CD1c-positive myeloid dendritic cell (primary cell): ENCODE results near the gene ZNF560.
"Not testable (repeated sequence)": the region's sequence is repeated elsewhere in the genome, so short reads cannot be mapped to it uniquely, and the experiment has no call there.

ENCODE experiments used
- DNase-seq: peaks from one replicate; pipeline ENCODE4 v3.0.0-alpha.2; 2016; ENCODE audit errors: extremely low spot score

Gene ZNF560

GRCh38 chr19:9498183-9498902, at the start of gene ZNF560:
TSS of gene ZNF560 (minus strand) at chr19:9498616. CDS start at chr19:9475313, 23,303 bp downstream.
- peak; percentile 20 for DNase-seq

GRCh38 chr19:9547870-9548269, 49.5 kb upstream of the ZNF560 start:
- no peak for DNase-seq

DNA sequence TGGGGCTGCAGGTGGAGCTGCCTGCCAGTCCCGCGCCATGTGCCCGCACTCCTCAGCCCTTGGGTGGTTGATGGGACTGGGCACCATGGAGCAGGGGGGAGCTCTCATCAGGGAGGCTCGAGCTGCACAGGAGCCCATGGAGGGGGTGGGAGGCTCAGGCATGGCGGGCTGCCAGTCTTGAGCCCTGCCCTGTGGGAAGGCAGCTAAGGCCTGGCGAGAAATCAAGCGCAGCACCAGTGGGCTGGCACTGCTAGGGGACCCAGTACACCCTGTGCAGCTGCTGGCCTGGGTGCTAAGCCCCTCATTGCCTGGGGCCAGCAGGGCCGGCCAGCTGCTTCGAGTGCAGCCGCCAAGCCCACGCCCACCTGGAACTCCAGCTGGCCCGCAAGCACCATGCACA, 42.9 kb upstream of the ZNF560 start:
- not testable (repeated sequence) for DNase-seq

DNA sequence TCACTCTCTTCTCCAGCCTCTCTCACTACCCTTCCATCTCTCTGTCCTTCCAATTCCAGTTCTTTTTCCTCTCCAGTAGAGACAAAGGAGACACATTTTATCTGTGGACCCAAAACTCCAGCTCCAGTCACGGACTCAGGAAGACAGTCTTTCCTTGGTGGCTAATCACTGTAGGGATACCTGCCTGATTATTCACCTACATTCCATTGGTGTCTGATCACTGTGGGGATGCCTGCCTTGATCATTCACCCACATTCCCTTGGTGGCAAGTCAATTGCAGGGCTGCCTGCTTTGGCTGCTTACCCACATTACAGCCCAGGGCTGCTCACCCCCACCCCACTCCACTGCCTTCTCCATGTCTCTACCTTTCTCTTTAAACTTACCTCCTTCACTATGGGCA, 41.5 kb upstream of the ZNF560 start:
- DNase-seq, result not testable (repeated sequence)

DNA sequence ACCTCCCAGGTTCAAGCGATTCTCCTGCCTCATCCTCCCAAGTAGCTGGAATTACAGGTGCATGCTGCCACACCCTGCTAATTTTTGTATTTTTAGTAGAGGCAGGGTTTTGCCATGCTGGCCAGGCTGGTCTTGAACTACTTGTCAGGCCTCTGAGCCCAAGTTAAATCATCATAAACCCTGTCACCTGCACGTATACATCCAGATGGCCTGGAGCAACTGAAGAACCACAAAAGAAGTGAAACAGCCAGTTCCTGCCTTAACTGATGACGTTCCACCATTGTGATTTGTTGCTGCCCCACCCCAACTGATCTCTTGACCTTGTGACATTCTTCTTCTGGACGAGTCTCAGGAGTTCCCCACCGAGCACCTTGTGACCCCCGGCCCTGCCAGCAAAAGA, 40.8 kb upstream of the ZNF560 start:
- not testable (repeated sequence) for DNase-seq

DNA sequence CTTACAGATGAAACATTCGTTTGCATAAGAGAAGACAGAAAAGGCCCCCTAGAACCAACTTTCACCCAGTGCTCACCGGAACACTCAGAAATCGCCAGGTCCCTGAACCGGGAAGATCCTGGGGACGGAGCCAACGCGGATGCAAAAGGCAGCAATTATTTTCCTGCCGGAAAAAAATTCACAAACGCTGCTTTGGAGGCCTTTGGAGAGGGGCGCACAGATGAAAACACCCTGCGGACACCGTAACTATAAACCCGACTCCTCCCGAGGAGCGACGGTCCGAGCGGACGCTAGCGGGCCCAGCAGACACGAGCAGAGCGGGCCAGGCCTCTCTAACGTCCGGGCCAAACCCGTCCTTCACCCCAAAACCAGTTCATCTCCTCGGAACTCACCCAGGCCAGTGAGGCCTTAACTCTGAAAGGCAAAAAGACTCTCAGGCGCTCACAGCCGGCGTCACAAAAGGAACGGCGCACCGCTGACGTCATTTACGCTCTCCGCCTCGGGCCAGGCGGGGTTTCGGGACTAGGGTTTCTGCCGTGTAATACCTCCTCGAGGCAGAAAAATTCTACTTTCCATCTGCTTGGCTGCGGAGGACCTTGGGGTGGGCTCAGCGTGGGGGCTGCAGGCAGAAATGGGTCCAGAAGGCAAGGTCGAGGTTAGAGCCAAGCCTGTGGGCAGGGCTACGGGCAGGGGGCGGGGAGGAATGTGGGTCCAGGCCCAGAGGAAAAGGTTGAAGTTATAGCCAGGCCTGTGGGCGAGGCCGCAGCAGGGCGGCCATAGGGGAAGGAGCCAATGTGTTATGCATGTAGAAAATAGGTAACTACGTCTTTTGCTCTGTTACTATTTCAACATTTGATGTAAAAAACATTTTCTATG, 40.0 kb upstream of the ZNF560 start, which contains the start of gene ZNF426:
Gene ZNF426, minus strand, starts transcription at position 463 of the 876 bp plus-strand sequence. CDS start 2,413 bp downstream, outside the sequence.
- peak; percentile 92 for DNase-seq

DNA sequence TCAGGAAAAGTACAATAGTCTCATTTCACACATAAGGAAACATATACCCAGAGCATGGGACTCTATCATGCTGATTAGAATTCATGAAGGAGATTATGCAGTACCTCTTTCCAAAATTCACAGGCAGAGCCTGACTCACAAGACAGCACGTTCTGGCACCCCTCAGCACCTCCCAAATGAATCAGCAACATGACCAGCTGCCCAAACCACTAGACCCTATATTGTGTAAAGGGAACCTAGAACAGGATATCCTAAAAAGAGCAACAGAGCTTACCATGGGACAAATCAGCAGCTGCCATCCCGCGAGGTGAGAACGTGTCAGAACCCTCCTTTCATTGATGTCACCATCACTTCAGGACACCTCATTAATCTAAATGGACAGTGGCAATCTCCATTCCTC, 37.5 kb upstream of the ZNF560 start:
- no peak for DNase-seq

DNA sequence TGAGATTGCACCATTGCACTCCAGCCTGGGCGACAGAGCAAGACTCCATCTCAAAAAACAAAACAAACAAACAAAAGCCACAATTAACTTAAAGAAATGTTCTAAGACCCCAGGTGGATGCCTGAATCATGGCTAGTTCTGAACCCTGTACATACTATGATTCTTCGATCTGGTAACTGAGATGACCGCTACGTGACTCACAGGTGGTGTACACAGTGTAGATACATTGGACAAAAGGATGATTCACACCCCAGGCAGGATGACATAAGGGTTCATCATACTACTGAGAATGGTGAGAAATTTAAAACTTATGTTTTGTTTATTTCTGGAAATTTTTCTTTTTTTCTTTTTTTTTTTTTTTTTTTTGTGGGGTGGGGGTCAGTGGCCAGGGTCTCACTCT, 33.5 kb upstream of the ZNF560 start:
- DNase-seq, result no peak

- DNase-seq, result no peak
These were observed 30.4 kb upstream of the ZNF560 start for GRCh38 chr19:9528757-9529336.

GRCh38 chr19:9523885-9524474, 25.6 kb upstream of the ZNF560 start:
- no peak for DNase-seq

DNA sequence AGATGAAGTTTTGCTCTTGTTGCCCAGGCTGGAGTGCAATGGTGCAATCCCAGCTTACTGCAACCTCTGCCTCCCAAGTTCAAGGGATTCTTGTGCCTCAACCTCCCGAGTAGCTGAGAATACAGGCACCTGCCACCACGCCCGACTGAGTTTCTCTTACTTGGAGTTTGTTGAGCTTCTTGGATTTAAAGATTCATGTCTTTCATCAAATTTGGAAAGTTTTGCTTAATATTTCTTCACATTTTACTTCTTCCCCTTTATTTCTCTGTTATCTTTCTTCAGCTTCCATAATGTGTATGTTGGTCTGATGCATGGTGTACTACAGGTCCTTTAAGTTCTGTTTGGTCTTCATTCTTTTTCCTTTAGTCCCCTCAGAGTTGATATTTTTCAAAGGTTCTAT, 8.9 kb upstream of the ZNF560 start:
- DNase-seq, result no peak

- no peak for DNase-seq
These were observed 2.4 kb upstream of the ZNF560 start for GRCh38 chr19:9500796-9501195.

DNA sequence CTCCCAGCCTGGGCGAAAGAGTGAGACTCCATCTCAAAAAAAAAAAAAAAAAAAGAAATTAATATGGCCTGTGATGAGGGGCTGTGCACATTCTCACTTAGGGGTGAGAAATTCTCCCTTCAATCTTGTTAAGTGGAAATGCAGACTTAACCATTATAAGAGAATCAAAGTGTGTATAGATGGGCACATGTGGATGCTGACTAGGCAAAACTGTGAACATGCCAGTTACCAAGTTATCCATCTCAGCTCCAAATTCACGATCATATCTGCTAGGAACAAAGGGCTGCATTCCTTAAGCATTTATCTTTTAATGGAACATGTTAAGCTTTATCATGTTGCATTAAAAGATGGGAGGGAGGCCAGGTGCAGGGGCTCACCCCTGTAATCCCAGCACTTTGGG, 4.3 kb downstream of the ZNF560 start:
- no peak for DNase-seq

GRCh38 chr19:9487016-9487415, 11.4 kb downstream of the ZNF560 start:
- no peak for DNase-seq

DNA sequence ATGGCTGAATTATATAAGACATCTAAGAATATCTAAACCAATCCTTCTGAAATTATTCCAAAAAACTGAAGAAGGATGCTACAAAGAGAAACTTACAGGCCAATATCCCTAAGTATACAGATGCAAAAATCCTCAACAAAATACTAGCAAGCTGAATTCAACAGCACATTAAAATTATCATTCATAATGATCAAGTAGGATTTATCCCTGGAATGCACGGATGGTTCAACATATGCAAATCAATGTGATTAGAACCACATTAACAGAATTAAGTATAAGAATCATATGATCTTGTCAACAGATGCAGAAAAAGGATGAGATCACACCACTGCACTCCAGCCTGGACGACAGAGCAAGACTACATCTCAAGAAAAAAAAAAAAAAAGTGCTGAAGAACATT, 13.3 kb downstream of the ZNF560 start:
- no peak for DNase-seq

GRCh38 chr19:9474975-9475374, 23.4 kb downstream of the ZNF560 start:
- no peak for DNase-seq

DNA sequence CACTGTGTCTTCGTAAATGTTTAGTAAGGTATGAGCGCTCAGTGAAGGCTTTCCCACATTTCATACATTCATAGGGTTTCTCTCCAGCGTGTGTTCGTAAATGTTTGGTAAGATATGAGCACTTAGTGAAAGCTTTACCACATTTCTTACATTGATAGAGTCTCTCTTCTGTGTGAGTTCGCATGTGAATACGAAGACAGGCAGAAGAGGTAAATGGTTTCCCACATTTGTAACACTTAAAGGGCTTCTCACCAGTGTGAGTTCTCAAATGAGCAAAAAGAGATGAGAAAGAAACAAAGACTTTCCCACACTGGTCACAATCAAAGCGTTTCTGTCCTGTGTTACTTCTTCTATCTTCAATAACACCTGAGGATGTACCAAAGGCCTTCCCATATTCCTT, 31.3 kb downstream of the ZNF560 start:
- DNase-seq, result no peak

- no peak for DNase-seq
These were observed 36.5 kb downstream of the ZNF560 start for GRCh38 chr19:9461938-9462337.

DNA sequence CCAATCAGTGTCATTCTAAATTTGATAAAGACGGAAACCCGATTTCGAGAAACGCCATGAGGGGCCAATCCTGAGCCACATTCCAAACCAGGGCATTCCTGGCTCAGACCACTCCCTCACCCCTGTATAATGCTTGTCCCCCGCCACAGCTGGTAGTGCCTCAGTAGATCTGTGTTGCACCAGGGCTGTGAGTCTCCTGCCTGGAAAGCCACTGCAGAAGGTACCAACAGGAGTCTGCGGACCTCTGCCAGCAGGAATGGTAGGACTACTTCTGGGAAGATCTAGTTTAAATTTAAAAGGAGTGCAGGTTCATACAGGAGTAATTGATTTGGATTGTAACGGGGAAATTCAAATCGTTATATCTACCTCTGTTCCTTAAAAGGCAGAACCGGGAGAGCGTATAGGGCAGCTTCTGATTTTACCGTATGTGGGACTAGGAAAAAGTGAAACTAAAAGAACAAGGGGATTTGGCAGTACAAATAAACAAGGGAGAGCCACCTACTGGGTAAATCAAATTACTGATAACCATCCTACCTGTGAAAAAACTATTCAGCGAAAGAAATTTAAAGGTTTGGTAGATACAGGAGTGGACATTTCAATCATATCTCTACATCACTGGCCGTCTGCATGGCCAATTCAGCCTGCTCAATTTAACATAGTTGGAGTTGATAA, 42.3 kb downstream of the ZNF560 start:
- DNase-seq, result no peak

DNA sequence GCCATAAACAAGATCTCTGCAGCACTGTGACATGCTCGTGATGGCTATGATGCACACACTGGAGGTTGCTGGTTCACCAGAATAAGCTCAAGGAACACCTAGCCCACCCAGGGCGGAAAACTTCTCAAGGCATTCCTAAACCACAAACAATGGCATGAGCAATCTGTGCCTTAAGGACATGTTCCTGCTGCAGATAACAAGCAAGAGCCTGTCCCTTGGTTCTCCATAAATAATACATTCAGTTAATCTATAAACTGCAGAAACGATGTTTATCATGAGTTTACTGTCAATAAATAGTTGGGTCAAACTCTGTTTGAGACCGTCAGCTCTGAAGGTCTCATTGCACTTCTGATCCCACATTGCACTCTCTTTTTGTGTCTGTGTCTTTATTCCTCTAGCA, 44.5 kb downstream of the ZNF560 start:
- DNase-seq, result no peak

GRCh38 chr19:9445037-9445436, 53.4 kb downstream of the ZNF560 start:
- DNase-seq, result no peak

DNA sequence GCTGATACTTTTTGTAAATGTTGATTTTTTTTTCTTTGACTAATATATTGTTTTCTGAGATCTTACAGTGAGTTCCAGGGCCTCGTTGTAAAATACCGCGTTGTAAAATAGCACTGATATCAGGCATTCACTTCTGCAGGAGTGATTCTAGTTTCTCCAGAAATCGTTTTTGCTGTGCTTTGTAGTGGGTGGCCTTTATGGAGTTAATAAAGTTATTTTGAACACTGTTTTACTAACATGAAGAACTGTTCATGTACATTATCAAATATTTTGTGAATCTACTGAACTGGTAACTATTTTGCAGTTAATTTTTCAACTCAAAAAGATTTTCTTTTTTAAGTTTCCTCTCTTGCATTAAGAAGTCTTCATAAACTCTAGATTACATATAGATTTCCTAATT, 62.1 kb downstream of the ZNF560 start:
- DNase-seq, result no peak
